ENCODE data around the gene UPF1.
"Not testable (repeated sequence)": the region's sequence is repeated elsewhere in the genome, so short reads cannot be mapped to it uniquely, and the experiment has no call there.

UPF1 gene

DNA sequence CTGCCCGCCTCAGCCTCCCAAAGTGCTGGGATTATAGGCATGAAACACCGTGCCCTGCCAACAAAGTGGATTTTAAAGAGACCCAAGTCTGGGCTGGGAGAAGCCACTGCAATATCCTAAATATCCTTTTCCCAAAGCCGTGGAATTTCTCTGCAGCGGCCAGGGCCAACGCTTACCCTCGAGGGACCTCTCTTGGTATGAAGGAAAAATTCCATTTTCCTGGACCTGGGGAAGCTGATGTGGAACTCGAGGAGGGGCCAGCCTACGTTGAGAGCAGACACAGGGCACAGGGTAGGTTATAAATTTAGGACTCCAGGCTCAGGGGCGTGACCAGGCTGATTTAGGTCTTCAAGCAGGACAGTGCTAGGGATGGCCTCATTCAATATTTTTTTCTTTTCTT is 17.7 kb upstream of the UPF1 start:
- no peak overlapping the region for H3K27ac ChIP-seq (ENCODE audit: extremely low read depth, low read depth, low read length)
- no peak overlapping the region for H3K4me3 ChIP-seq (ENCODE audit: low read depth, low read length)
- H3K36me3 ChIP-seq (ENCODE audit: control insufficient read depth in 2 of 2, insufficient read depth in 1 of 2, low read length in 2 of 2) = no peaks in the 10 kb centered on the region
- H3K9me3 ChIP-seq (ENCODE audit: control insufficient read depth, insufficient read depth, low read depth, low read length) = no peaks in the 10 kb centered on the region
- POLR2A ChIA-PET = no interaction called here
- no peaks in the 10 kb centered on the region for H3K4me1 ChIP-seq (ENCODE audit: control insufficient read depth, insufficient read depth, low read length)
- CTCF ChIA-PET = interaction anchor here (0.6 to 1.5 kb wide), 3 partner anchors 33 to 461 kb away, joined by 3 to 6 read pairs (median 3); no protein-coding TSS in a partner anchor
- TF ChIP-seq, protein P1, sequence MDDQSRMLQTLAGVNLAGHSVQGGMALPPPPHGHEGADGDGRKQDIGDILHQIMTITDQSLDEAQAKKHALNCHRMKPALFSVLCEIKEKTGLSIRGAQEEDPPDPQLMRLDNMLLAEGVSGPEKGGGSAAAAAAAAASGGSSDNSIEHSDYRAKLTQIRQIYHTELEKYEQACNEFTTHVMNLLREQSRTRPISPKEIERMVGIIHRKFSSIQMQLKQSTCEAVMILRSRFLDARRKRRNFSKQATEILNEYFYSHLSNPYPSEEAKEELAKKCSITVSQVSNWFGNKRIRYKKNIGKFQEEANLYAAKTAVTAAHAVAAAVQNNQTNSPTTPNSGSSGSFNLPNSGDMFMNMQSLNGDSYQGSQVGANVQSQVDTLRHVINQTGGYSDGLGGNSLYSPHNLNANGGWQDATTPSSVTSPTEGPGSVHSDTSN (CRISPR knock-in tag; IDR thresholded peaks at IDR 0.05) = no peak
- TF ChIP-seq ZBTB7A (tag by site-specific recombination; IDR thresholded peaks at IDR 0.05; ENCODE audit: low read depth) = no peak
- no peak for TF ChIP-seq ZNF629 (tag by site-specific recombination; IDR thresholded peaks at IDR 0.05)
- no peak for TF ChIP-seq ZNF114 (tag by site-specific recombination; IDR thresholded peaks at IDR 0.05)
- TF ChIP-seq ZNF777 (tag by site-specific recombination; IDR thresholded peaks at IDR 0.05; ENCODE audit: borderline replicate concordance) = no peak
- TF ChIP-seq EGR2 (tag by site-specific recombination; IDR thresholded peaks at IDR 0.05; ENCODE audit: low read depth) = no peak
- TF ChIP-seq ZNF560 (tag by site-specific recombination; IDR thresholded peaks at IDR 0.05; ENCODE audit: borderline replicate concordance) = no peak
- TF ChIP-seq, protein P2, sequence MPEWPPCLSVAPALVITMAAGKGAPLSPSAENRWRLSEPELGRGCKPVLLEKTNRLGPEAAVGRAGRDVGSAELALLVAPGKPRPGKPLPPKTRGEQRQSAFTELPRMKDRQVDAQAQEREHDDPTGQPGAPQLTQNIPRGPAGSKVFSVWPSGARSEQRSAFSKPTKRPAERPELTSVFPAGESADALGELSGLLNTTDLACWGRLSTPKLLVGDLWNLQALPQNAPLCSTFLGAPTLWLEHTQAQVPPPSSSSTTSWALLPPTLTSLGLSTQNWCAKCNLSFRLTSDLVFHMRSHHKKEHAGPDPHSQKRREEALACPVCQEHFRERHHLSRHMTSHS (tag by site-specific recombination; IDR thresholded peaks at IDR 0.05) = no peak
- TF ChIP-seq, protein P3, sequence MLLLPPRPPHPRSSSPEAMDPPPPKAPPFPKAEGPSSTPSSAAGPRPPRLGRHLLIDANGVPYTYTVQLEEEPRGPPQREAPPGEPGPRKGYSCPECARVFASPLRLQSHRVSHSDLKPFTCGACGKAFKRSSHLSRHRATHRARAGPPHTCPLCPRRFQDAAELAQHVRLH (tag by site-specific recombination; IDR thresholded peaks at IDR 0.05) = no peak
- no peak for TF ChIP-seq ZNF394 (tag by site-specific recombination; IDR thresholded peaks at IDR 0.05; ENCODE audit: borderline replicate concordance)
- TF ChIP-seq ZNF138 (tag by site-specific recombination; IDR thresholded peaks at IDR 0.05; ENCODE audit: borderline replicate concordance) = no peak
- TF ChIP-seq ZFP41 (tag by site-specific recombination; IDR thresholded peaks at IDR 0.05; ENCODE audit: borderline replicate concordance) = no peak
- TF ChIP-seq OVOL3 (tag by site-specific recombination; IDR thresholded peaks at IDR 0.05) = no peak

DNA sequence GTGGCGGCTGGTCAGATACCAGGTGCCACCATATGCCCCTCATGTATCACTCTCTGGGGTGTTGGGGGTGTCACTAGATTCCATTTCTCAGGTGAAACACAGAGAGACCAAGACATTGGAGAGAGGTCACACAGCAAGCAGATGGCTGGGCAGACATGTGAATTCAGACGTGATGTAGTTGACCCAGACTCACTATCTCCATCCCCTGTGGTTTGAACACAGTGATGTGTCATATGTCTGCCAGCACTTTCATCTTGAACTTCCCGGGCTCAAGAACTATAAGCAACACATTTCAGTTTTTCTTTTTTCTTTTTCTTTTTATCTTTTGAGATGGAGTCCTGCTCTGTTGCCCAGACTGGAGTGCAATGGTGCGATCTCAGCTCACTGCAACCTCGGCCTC is 16.1 kb upstream of the UPF1 start:
- ChIA-PET POLR2A (no interaction called here), CTCF (interaction anchor here (1.5 kb wide), 1 partner anchor 31 kb away, joined by 6 read pairs; no protein-coding TSS in a partner anchor)
- TF ChIP-seq GLI2 (tag by site-specific recombination; IDR thresholded peaks at IDR 0.05; ENCODE audit: borderline replicate concordance, low read depth) (no peak), ZNF768 (tag by site-specific recombination; IDR thresholded peaks at IDR 0.05) (peak; percentile 33; the same call in 1 of the 2 replicates)
- no peaks in the 10 kb centered on the region for H3K4me1 ChIP-seq (ENCODE audit: control insufficient read depth, insufficient read depth, low read length)
- no peaks in the 10 kb centered on the region for H3K36me3 ChIP-seq (ENCODE audit: control insufficient read depth in 2 of 2, insufficient read depth in 1 of 2, low read length in 2 of 2)
- H3K27ac ChIP-seq (ENCODE audit: extremely low read depth, low read depth, low read length) = no peak overlapping the region
- H3K9me3 ChIP-seq (ENCODE audit: control insufficient read depth, insufficient read depth, low read depth, low read length) = no peaks in the 10 kb centered on the region
- H3K4me3 ChIP-seq (ENCODE audit: low read depth, low read length) = no peak overlapping the region

DNA sequence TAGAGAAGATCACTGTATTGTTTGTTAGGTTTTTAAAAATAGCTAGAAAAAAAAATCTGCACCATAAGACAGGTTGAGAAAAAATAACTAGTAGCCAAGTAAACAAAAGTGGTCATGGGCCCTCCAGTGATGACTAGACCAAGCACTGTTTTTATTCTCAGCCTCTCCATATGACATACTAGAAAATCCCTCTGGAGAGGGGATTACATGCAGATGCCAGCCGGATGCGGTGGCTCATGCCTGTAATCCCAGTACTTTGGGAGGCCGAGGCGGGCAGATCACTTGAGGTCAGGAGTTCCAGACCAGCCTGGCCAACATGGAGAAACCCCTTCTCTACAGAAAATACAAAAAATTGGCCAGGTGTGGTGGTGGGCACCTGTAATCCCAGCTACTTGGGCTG is 15.1 kb upstream of the UPF1 start:
- H3K9me3 ChIP-seq (ENCODE audit: control insufficient read depth, insufficient read depth, low read depth, low read length); POLR2A ChIA-PET: not testable (repeated sequence)
- CTCF ChIA-PET = interaction anchor here (0.6 kb wide), 1 partner anchor 1329 kb away, joined by 3 read pairs; no protein-coding TSS in a partner anchor

DNA sequence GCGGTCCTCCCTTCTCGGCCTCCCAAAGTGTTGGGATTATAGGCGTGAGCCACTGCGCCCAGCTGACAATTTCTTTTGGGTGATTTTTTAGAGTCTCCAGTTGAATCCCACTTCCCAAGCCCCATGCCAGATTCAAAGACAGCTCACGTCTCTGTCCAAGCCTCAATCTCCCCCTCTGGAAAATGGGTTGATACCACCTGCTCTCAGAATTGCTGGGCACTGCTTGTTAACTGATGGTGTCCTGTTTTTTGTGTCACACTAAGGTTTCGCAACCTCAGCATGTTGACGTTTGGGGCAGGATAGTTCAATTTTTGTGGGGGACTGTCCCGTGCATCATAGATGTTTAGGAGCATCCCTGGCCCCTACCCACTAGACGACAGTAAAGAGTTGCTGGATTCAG is 14.2 kb upstream of the UPF1 start:
- Histone ChIP-seq H3K4me3 (ENCODE audit: low read depth, low read length) (no peak overlapping the region), H3K9me3 (ENCODE audit: control insufficient read depth, insufficient read depth, low read depth, low read length) (no peaks in the 10 kb centered on the region), H3K27ac (ENCODE audit: extremely low read depth, low read depth, low read length) (no peak overlapping the region), H3K4me1 (ENCODE audit: control insufficient read depth, insufficient read depth, low read length) (no peaks in the 10 kb centered on the region), H3K36me3 (ENCODE audit: control insufficient read depth in 2 of 2, insufficient read depth in 1 of 2, low read length in 2 of 2) (no peaks in the 10 kb centered on the region)
- POLR2A ChIA-PET = no interaction called here
- CTCF ChIA-PET = interaction anchor here (0.9 kb wide), 1 partner anchor 27 kb away, joined by 3 read pairs; no protein-coding TSS in a partner anchor
- TF ChIP-seq ZFHX2 (tag by site-specific recombination; conservative IDR thresholded peaks at IDR 0.05) (no peak), ZNF837 (tag by site-specific recombination; IDR thresholded peaks at IDR 0.05) (no peak), ZNF433 (tag by site-specific recombination; IDR thresholded peaks at IDR 0.05; ENCODE audit: low read depth) (no peak), TCF7L2 (IDR thresholded peaks at IDR 0.05; ENCODE audit: borderline replicate concordance, low read depth, low read length) (no peak), OVOL3 (tag by site-specific recombination; IDR thresholded peaks at IDR 0.05) (no peak)
- TF ChIP-seq, protein P4, sequence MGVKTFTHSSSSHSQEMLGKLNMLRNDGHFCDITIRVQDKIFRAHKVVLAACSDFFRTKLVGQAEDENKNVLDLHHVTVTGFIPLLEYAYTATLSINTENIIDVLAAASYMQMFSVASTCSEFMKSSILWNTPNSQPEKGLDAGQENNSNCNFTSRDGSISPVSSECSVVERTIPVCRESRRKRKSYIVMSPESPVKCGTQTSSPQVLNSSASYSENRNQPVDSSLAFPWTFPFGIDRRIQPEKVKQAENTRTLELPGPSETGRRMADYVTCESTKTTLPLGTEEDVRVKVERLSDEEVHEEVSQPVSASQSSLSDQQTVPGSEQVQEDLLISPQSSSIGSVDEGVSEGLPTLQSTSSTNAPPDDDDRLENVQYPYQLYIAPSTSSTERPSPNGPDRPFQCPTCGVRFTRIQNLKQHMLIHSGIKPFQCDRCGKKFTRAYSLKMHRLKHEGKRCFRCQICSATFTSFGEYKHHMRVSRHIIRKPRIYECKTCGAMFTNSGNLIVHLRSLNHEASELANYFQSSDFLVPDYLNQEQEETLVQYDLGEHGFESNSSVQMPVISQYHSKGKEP (tag by site-specific recombination; IDR thresholded peaks at IDR 0.05) = no peak
- TF ChIP-seq, protein P5, sequence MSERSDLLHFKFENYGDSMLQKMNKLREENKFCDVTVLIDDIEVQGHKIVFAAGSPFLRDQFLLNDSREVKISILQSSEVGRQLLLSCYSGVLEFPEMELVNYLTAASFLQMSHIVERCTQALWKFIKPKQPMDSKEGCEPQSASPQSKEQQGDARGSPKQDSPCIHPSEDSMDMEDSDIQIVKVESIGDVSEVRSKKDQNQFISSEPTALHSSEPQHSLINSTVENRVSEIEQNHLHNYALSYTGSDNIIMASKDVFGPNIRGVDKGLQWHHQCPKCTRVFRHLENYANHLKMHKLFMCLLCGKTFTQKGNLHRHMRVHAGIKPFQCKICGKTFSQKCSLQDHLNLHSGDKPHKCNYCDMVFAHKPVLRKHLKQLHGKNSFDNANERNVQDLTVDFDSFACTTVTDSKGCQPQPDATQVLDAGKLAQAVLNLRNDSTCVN (tag by site-specific recombination; optimal IDR thresholded peaks at IDR 0.05) = no peak
- TF ChIP-seq, protein P6, sequence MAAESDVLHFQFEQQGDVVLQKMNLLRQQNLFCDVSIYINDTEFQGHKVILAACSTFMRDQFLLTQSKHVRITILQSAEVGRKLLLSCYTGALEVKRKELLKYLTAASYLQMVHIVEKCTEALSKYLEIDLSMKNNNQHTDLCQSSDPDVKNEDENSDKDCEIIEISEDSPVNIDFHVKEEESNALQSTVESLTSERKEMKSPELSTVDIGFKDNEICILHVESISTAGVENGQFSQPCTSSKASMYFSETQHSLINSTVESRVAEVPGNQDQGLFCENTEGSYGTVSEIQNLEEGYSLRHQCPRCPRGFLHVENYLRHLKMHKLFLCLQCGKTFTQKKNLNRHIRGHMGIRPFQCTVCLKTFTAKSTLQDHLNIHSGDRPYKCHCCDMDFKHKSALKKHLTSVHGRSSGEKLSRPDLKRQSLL (tag by site-specific recombination; IDR thresholded peaks at IDR 0.05) = no peak

More for the DNA sequence above, 15.1 kb upstream of the UPF1 start:
- not testable (repeated sequence) for H3K27ac ChIP-seq (ENCODE audit: extremely low read depth, low read depth, low read length); H3K36me3 ChIP-seq (ENCODE audit: control insufficient read depth in 2 of 2, insufficient read depth in 1 of 2, low read length in 2 of 2); H3K4me1 ChIP-seq (ENCODE audit: control insufficient read depth, insufficient read depth, low read length); H3K4me3 ChIP-seq (ENCODE audit: low read depth, low read length)

All from HEK293 (cell line).